Trophoblast cell (in vitro differentiated cells and primary cell): ENCODE measurements around the gene LUZP1.

Source experiments
- DNase-seq, 2 donors: peaks; one replicate each; pipeline ENCODE4 v3.0.0-alpha.2; 2016
- H2AFZ ChIP-seq: 2 replicates; pipeline ENCODE4 v1.6.1; 2013; ENCODE audit warnings: low read length, moderate library complexity, mild to moderate bottlenecking; ENCODE audit not compliant: insufficient read depth, poor library complexity
- H2AK5ac ChIP-seq: 2 replicates; pipeline ENCODE4 v1.6.1; 2013; ENCODE audit warnings: mild to moderate bottlenecking, low read length
- H2BK120ac ChIP-seq: 2 replicates; pipeline ENCODE4 v1.6.1; 2013; ENCODE audit warnings: low read length, mild to moderate bottlenecking, moderate library complexity; ENCODE audit not compliant: insufficient read depth, poor library complexity
- H2BK12ac ChIP-seq: 2 replicates; pipeline ENCODE4 v1.6.1; 2013; ENCODE audit warnings: mild to moderate bottlenecking, low read length, moderate library complexity
- H2BK5ac ChIP-seq: 2 replicates; pipeline ENCODE4 v1.6.1; 2013; ENCODE audit warnings: low read length, low read depth, moderate library complexity, mild to moderate bottlenecking; ENCODE audit not compliant: poor library complexity
- H3K14ac ChIP-seq: 2 replicates; pipeline ENCODE4 v1.6.1; 2013; ENCODE audit warnings: mild to moderate bottlenecking, low read length
- H3K18ac ChIP-seq: 2 replicates; pipeline ENCODE4 v1.6.1; 2013; ENCODE audit warnings: mild to moderate bottlenecking, low read length
- H3K23ac ChIP-seq: 2 replicates; pipeline ENCODE4 v1.6.1; 2013; ENCODE audit warnings: low read length
- H3K27ac ChIP-seq: 2 replicates; pipeline ENCODE4 v1.5.1; 2013; ENCODE audit warnings: low read depth, mild to moderate bottlenecking, inconsistent platforms, low read length, moderate library complexity
- H3K27me3 ChIP-seq: 2 replicates; pipeline ENCODE4 v1.6.1; 2013; ENCODE audit warnings: inconsistent platforms, mild to moderate bottlenecking, low read length, moderate library complexity; ENCODE audit not compliant: insufficient read depth
- H3K36me3 ChIP-seq, 2 experiments: 1 replicate in 1 of 2; 2 replicates in 1 of 2; pipeline ENCODE4 v1.6.1; 2013; ENCODE audit warnings: low read length in 2 of 2, mild to moderate bottlenecking in 2 of 2, moderate library complexity in 1 of 2; ENCODE audit not compliant: insufficient read depth in 2 of 2, control insufficient read depth in 1 of 2
- H3K4ac ChIP-seq: 2 replicates; pipeline ENCODE4 v1.6.1; 2013; ENCODE audit warnings: low read depth, mild to moderate bottlenecking, low read length, moderate library complexity
- H3K4me1 ChIP-seq, 2 experiments: 1 replicate in 1 of 2; 2 replicates in 1 of 2; pipeline ENCODE4 v1.6.1; 2013; ENCODE audit warnings: low read length in 2 of 2, mild to moderate bottlenecking in 2 of 2, moderate library complexity in 1 of 2; ENCODE audit not compliant: insufficient read depth in 2 of 2, control insufficient read depth in 1 of 2
- H3K4me2 ChIP-seq: 2 replicates; pipeline ENCODE4 v1.6.1; 2013; ENCODE audit warnings: inconsistent platforms, mild to moderate bottlenecking, low read length, moderate library complexity
- H3K4me3 ChIP-seq: 2 replicates; pipeline ENCODE4 v1.5.1; 2013; ENCODE audit warnings: mild to moderate bottlenecking, low read depth, low read length, inconsistent platforms
- H3K79me1 ChIP-seq: one replicate; pipeline ENCODE4 v1.6.1; 2013; ENCODE audit warnings: low read length
- H3K79me2 ChIP-seq: 2 replicates; pipeline ENCODE4 v1.6.1; 2013; ENCODE audit warnings: low read length, mild to moderate bottlenecking; ENCODE audit not compliant: control insufficient read depth, insufficient read depth, poor library complexity
- H3K9ac ChIP-seq: 2 replicates; pipeline ENCODE4 v1.6.1; 2013; ENCODE audit warnings: mild to moderate bottlenecking, low read length
- H3K9me3 ChIP-seq: 2 replicates; pipeline ENCODE4 v1.6.1; 2013; ENCODE audit warnings: low read depth, mild to moderate bottlenecking, control low read depth, inconsistent platforms, low read length; ENCODE audit not compliant: insufficient read depth
- H4K12ac ChIP-seq: 2 replicates; pipeline ENCODE4 v1.6.1; 2013; ENCODE audit warnings: low read depth, mild to moderate bottlenecking, low read length, moderate library complexity
- H4K8ac ChIP-seq: 2 replicates; pipeline ENCODE4 v1.6.1; 2013; ENCODE audit warnings: low read depth, mild to moderate bottlenecking, low read length, moderate library complexity
- H4K91ac ChIP-seq: one replicate; pipeline ENCODE4 v1.6.1; 2013; ENCODE audit warnings: low read depth, mild to moderate bottlenecking, low read length, moderate library complexity
- WGBS: extraction: QIAGEN DNeasy Blood & Tissue Kit; methylation state at CpG from one replicate; pipeline ENCODE4 v1.1.7; 2013; ENCODE audit warnings: missing lambda C conversion rate; ENCODE audit not compliant: insufficient read length, insufficient coverage; ENCODE audit errors: extremely low coverage; 5-methylcytosine and 5-hydroxymethylcytosine counted together

LUZP1 gene

DNA sequence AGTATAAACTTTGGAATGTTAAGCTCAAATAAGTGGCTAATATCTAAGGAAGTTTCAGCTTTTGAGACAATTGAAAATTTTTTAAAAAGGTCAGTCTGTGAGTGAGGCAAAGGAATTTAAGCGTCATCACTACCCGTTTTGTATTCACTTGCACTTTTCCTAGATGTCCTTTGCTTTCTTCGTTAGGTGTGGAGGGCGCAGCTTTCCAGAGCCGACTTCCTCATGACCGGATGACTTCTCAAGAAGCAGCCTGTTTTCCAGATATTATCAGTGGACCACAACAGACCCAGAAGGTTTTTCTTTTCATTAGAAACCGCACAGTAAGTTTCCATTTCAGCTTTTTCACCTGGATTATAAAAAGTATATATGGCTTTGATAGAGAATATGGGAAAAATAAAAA, 118.5 kb downstream of the LUZP1 start:
- no peaks in the 10 kb centered on the region for H3K4me1 ChIP-seq
- H4K12ac ChIP-seq = no peak overlapping the region
- H3K36me3 ChIP-seq = peaks cover 7 to 8% of the 10 kb centered on the region in 2 experiments
- H3K9me3 ChIP-seq = no peaks in the 10 kb centered on the region
- no peak overlapping the region for H2AK5ac ChIP-seq
- H3K4me3 ChIP-seq = no peak overlapping the region
- no peaks in the 10 kb centered on the region for H3K27me3 ChIP-seq
- no peak overlapping the region for H3K4me2 ChIP-seq
- no peak for DNase-seq
- no peak overlapping the region for H3K18ac ChIP-seq
- H2BK12ac ChIP-seq = no peak overlapping the region
- H2BK120ac ChIP-seq = no peak overlapping the region
- H3K79me2 ChIP-seq = no peaks in the 10 kb centered on the region
- H3K14ac ChIP-seq = no peak overlapping the region
- H2BK5ac ChIP-seq = no peak overlapping the region
- no peak overlapping the region for H2AFZ ChIP-seq
- no peak overlapping the region for H3K4ac ChIP-seq
- no peak overlapping the region for H3K23ac ChIP-seq
- H3K9ac ChIP-seq = no peak overlapping the region
- no CpG with 5 or more reads among the region's 7 CpGs for WGBS
- no peak overlapping the region for H4K91ac ChIP-seq
- H4K8ac ChIP-seq = no peak overlapping the region
- no peak overlapping the region for H3K27ac ChIP-seq
- H3K79me1 ChIP-seq = no peaks in the 10 kb centered on the region

DNA sequence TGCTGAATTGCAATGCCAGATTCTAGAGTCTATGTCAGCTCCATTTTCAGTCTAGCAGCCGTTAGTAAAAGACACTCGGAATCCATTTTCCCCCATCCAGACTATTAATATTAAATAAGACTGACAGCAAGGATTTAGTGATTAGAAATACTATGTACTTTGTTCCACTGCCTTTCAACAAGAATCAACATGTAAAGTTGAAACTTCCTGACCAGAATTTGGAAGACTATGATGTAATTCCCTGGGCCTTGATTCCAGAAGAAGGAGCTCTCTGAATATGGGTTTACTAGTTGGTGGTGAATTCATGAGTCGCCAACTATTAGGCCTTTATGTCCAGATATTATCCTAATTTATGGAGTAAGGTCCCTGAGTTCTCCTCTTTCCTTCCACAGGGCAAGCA, 124.6 kb downstream of the LUZP1 start:
- Histone ChIP-seq H3K27me3 (no peaks in the 10 kb centered on the region), H3K9me3 (no peaks in the 10 kb centered on the region), H4K91ac (no peak overlapping the region), H3K4me1 (no peaks in the 10 kb centered on the region), H2BK12ac (no peak overlapping the region), H3K4ac (peak overlapping the region; percentile 89), H4K12ac (no peak overlapping the region), H2BK5ac (no peak overlapping the region), H4K8ac (no peak overlapping the region), H3K9ac (no peak overlapping the region), H3K27ac (no peak overlapping the region), H3K36me3 (no peaks in the 10 kb centered on the region), H3K79me2 (no peaks in the 10 kb centered on the region), H3K14ac (no peak overlapping the region), H2AK5ac (no peak overlapping the region), H2AFZ (peak overlapping the region; percentile 41), H3K18ac (no peak overlapping the region), H3K23ac (no peak overlapping the region), H2BK120ac (no peak overlapping the region), H3K4me3 (no peak overlapping the region), H3K4me2 (no peak overlapping the region), H3K79me1 (peaks cover 2% of the 10 kb centered on the region)
- no peak for DNase-seq
- WGBS = no CpG with 5 or more reads among the region's 3 CpGs

DNA sequence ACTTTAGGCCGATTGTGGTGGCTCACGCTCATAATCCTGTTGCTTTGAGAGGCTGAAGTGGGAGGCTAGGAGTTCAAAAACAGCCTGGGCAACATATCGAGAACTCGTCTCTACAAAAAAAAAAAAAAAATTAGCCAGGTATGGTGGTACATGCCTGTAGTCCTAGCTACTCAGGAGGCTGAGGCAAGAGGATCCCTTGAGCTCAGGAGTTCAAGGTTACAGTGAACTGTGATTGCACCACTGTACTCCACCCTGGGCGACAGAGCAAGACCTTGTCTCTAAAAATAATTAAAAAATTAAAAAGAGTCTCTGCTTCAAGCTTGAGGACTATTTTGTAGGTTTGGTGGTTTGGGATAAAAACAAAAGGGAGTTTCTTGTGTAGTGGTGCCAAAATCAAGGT, 128.1 kb downstream of the LUZP1 start:
- H4K91ac ChIP-seq = no peak overlapping the region
- H3K9me3 ChIP-seq = no peaks in the 10 kb centered on the region
- no peak overlapping the region for H2AK5ac ChIP-seq
- peaks cover 2% of the 10 kb centered on the region for H3K79me1 ChIP-seq
- H2BK5ac ChIP-seq = no peak overlapping the region
- no peak overlapping the region for H2AFZ ChIP-seq
- H4K8ac ChIP-seq = no peak overlapping the region
- no peak overlapping the region for H3K18ac ChIP-seq
- H2BK120ac ChIP-seq = no peak overlapping the region
- no peak overlapping the region for H3K14ac ChIP-seq
- no peaks in the 10 kb centered on the region for H3K36me3 ChIP-seq
- H3K79me2 ChIP-seq = no peaks in the 10 kb centered on the region
- H2BK12ac ChIP-seq = no peak overlapping the region
- H3K4me2 ChIP-seq = no peak overlapping the region
- H3K4me3 ChIP-seq = no peak overlapping the region
- peak overlapping the region; percentile 62 for H3K4ac ChIP-seq
- H3K9ac ChIP-seq = no peak overlapping the region
- no peaks in the 10 kb centered on the region for H3K27me3 ChIP-seq
- no peak for DNase-seq
- no peak overlapping the region for H3K27ac ChIP-seq
- no CpG with 5 or more reads among the region's 5 CpGs for WGBS
- H3K4me1 ChIP-seq = no peaks in the 10 kb centered on the region
- H4K12ac ChIP-seq = no peak overlapping the region
- no peak overlapping the region for H3K23ac ChIP-seq

DNA sequence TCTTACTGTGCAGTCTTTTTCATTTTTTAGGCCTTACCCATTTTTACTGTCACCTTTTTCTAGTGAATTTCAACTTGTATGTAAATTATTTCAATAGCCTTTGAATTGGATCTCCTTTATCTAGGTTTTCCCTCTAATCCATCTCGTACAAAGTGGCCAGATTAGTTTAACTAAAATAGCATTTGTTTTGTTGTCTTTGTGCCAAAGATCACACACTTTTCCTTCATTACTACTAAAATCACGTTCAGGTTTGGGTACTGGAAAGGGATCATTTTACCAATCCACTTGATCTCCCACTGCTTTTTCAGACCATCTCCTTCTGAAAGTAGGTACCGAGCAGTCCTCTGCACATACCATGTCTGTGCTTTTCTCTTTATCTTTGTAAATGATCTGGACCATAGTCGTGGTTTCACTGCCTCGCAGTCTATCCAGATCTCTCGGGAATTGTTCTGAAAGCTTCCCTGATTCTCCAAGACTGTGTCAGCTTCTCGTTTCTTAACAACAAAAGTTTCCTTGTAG, 129.3 kb downstream of the LUZP1 start:
- Histone ChIP-seq H2AK5ac (no peak overlapping the region), H3K36me3 (no peaks in the 10 kb centered on the region), H2BK5ac (no peak overlapping the region), H3K4me2 (peak overlapping the region; percentile 34), H2AFZ (no peak overlapping the region), H2BK12ac (no peak overlapping the region), H3K27me3 (no peaks in the 10 kb centered on the region), H3K23ac (no peak overlapping the region), H3K14ac (no peak overlapping the region), H3K9me3 (no peaks in the 10 kb centered on the region), H4K12ac (no peak overlapping the region), H3K27ac (no peak overlapping the region), H3K4ac (no peak overlapping the region), H3K79me2 (no peaks in the 10 kb centered on the region), H3K18ac (no peak overlapping the region), H3K4me1 (no peaks in the 10 kb centered on the region), H3K79me1 (peaks cover 1% of the 10 kb centered on the region), H4K8ac (no peak overlapping the region), H4K91ac (no peak overlapping the region), H2BK120ac (no peak overlapping the region), H3K4me3 (no peak overlapping the region), H3K9ac (no peak overlapping the region)
- WGBS = no CpG with 5 or more reads among the region's 7 CpGs
- peak in 1 of 2 donors; percentile 54 for DNase-seq
